Neutrophil (primary cell): ENCODE measurements around the gene KLHL3.
A peak's percentile ranks its signal among the peaks of the same experiment; 100 is the strongest.

Source experiments
- H3K27ac ChIP-seq: fragments of 200-600 bp; sonication (generic); 2 replicates; pipeline ENCODE4 v1.5.1; 2016; ENCODE audit warnings: mild to moderate bottlenecking, moderate library complexity
- H3K27me3 ChIP-seq: fragments of 200-600 bp; sonication (generic); 2 replicates; pipeline ENCODE4 v1.6.0; 2016; ENCODE audit warnings: mild to moderate bottlenecking
- H3K36me3 ChIP-seq: fragments of 200-600 bp; sonication (generic); 2 replicates; pipeline ENCODE4 v1.5.1; 2017
- H3K4me1 ChIP-seq, 2 experiments: fragments of 200-600 bp in 1 of 2; sonication (generic) in 1 of 2; 1 replicate in 1 of 2; 2 replicates in 1 of 2; pipeline versions ENCODE4 v1.5.1 to v1.6.1; 2013 to 2016; ENCODE audit warnings: low read depth in 1 of 2, low read length in 1 of 2, mild to moderate bottlenecking in 1 of 2, moderate library complexity in 1 of 2; ENCODE audit not compliant: control insufficient read depth in 1 of 2, insufficient read depth in 1 of 2
- H3K4me3 ChIP-seq, 2 experiments: fragments of 200-600 bp in 1 of 2; sonication (generic) in 1 of 2; 1 replicate in 1 of 2; 2 replicates in 1 of 2; pipeline ENCODE4 v1.5.1; 2013 to 2016; ENCODE audit warnings: low read depth in 1 of 2, low read length in 1 of 2, mild to moderate bottlenecking in 1 of 2, moderate library complexity in 1 of 2
- H3K9me3 ChIP-seq: fragments of 200-600 bp; sonication (generic); 2 replicates; pipeline ENCODE4 v1.5.1; 2016
- TF ChIP-seq, protein P1 (sequence below): fragments of 200-600 bp; sonication (generic); IDR thresholded peaks from 2 replicates; pipeline ENCODE4 v1.5.1; 2016; ENCODE audit warnings: antibody characterized with exemption

KLHL3 gene

DNA sequence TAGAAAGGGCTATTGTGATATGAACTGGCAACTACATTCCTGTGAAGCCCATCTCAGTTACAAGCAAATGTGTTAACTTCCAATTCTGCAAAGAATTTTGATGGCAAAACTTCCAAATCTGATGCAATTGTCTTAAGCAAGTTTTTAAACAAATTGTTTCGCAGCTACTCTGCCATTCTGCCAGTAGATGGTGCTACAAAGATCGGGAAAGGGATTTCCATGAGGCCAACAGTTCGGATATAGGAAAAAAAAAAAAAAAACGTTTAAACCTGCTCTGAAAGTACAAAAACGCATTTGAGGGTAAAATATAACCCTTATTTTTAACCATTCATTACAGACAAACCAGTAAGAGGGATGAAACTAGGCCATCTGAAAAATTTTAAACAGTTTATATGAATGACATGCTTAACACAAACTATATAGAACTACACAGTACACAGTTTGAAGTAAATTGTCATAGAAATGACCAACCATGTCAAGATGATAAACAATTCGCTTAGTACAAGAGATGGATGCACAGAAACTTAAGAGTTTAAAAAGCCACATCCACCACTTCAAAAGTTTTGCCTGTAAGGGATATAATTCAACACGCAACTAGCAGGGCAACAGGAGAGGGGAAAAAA is 16.1 kb upstream of the KLHL3 start:
- Histone ChIP-seq H3K27ac (peak overlapping the region; percentile 97), H3K4me3 (peak overlapping the region; percentile 87 to 92), H3K9me3 (no peaks in the 10 kb centered on the region), H3K4me1 (peaks cover 27 to 46% of the 10 kb centered on the region in 2 experiments), H3K27me3 (no peaks in the 10 kb centered on the region), H3K36me3 (no peaks in the 10 kb centered on the region)
- TF ChIP-seq, protein P1, sequence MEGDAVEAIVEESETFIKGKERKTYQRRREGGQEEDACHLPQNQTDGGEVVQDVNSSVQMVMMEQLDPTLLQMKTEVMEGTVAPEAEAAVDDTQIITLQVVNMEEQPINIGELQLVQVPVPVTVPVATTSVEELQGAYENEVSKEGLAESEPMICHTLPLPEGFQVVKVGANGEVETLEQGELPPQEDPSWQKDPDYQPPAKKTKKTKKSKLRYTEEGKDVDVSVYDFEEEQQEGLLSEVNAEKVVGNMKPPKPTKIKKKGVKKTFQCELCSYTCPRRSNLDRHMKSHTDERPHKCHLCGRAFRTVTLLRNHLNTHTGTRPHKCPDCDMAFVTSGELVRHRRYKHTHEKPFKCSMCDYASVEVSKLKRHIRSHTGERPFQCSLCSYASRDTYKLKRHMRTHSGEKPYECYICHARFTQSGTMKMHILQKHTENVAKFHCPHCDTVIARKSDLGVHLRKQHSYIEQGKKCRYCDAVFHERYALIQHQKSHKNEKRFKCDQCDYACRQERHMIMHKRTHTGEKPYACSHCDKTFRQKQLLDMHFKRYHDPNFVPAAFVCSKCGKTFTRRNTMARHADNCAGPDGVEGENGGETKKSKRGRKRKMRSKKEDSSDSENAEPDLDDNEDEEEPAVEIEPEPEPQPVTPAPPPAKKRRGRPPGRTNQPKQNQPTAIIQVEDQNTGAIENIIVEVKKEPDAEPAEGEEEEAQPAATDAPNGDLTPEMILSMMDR, result peak; percentile 49

DNA sequence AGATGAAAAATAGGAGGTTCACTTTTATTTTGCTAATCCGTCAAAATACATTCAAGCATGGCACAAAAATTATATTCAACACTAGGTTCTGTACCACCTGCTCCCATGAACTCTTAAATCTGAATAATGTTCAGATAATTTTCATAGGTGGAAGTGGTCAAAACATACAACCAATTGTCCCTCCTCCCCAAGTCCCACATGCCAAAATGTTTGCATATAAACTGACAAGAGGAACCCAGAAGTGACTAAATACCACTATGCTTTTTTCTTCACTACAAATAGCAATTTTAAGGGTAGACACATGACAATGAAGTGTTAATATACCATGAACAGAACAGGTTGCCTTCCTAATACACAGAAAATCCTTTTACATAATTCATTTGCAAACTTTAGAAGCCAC is 14.5 kb upstream of the KLHL3 start:
- H3K4me3 ChIP-seq, result no peak overlapping the region
- TF ChIP-seq, protein P1, result no peak
- H3K4me1 ChIP-seq, result peaks cover 26 to 45% of the 10 kb centered on the region in 2 experiments
- H3K27ac ChIP-seq, result no peak overlapping the region
- H3K27me3 ChIP-seq, result no peaks in the 10 kb centered on the region
- H3K9me3 ChIP-seq, result no peaks in the 10 kb centered on the region
- H3K36me3 ChIP-seq, result no peaks in the 10 kb centered on the region

DNA sequence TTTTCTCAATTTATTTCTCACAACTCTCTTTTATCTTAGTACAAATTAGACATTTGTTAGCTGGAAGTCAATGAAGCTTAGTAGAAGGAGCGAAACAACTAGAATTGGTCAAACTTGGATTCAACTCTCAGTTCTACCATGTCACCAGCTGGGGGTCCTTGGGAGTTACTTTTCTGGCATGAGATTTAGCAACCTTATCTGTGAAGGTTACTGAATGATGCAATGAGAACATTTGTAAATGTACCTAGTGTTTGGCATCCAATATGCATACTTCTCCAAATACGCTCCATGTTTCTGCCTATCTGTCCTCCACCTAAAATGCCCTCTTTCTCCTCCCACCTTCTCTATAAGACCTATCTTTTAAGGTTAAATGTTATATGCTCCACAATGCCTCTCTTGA is 12.0 kb upstream of the KLHL3 start:
- H3K36me3 ChIP-seq, result no peaks in the 10 kb centered on the region
- H3K4me1 ChIP-seq, result peaks cover 15 to 33% of the 10 kb centered on the region in 2 experiments
- TF ChIP-seq, protein P1, result no peak
- no peaks in the 10 kb centered on the region for H3K27me3 ChIP-seq
- H3K27ac ChIP-seq, result no peak overlapping the region
- H3K4me3 ChIP-seq, result no peak overlapping the region
- H3K9me3 ChIP-seq, result no peaks in the 10 kb centered on the region

DNA sequence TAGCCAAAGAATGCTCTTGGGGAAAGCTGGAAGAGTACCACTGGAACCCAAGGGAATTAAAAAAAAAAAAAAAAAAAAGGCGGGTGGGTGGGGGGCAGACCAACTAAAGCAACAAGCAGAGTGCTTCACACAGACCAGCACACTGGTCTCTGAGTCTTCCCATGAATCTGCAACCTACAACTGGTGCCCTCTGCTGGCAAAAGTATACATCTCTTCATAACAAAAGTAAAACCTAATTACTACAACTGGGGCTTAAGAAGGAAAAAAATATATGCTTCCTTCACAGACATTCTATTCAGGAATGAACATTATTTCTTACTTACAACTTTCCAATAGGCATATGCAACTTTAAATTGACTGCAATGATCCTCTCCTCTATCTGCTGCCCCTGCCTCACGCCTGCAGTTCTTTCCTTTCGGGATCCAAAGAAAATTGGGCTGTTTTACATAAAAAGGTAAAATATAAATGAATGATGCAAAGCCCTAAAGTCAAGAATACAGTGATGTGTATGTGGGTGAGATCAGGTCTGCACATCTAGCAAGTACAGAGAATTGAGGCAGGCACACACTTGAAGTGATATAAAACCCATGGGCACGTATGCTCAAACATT is 7.2 kb upstream of the KLHL3 start:
- Histone ChIP-seq H3K27ac (no peak overlapping the region), H3K4me3 (no peak overlapping the region)
- TF ChIP-seq, protein P1, result peak; percentile 13

DNA sequence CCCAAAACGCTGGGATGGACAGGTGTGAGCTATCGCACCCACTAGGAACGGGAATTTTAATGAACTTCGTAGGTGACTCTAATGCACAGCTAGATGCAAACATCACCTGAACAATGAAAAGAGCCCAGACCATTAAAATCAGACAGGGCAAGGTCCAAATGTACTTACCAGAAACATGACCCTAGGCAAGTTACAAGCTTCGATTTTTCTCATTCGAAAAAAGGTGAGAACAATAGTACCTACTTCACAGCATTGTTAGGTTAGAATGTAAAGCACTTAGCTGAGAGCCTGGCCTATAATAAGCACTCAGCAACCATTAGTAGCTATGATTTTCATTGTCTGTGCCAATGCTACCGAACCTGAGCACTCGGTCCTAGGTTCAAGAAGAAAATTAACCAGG is 5.8 kb upstream of the KLHL3 start:
- H3K4me3 ChIP-seq, result no peak overlapping the region
- peaks cover 0 to 6% of the 10 kb centered on the region in 2 experiments for H3K4me1 ChIP-seq
- H3K27me3 ChIP-seq, result peaks cover 4% of the 10 kb centered on the region

More for the DNA sequence above, 7.2 kb upstream of the KLHL3 start:
- no peaks in the 10 kb centered on the region for H3K27me3 ChIP-seq
- H3K9me3 ChIP-seq, result no peaks in the 10 kb centered on the region
- no peaks in the 10 kb centered on the region for H3K36me3 ChIP-seq
- peaks cover 0 to 10% of the 10 kb centered on the region in 2 experiments for H3K4me1 ChIP-seq

More for the DNA sequence above, 5.8 kb upstream of the KLHL3 start:
- TF ChIP-seq, protein P1, result no peak
- H3K9me3 ChIP-seq, result no peaks in the 10 kb centered on the region
- H3K27ac ChIP-seq, result no peak overlapping the region
- H3K36me3 ChIP-seq, result no peaks in the 10 kb centered on the region
